Heart left ventricle (tissue), 13 donors: ENCODE results near the gene CD177.

Source experiments
- POLR2A ChIP-seq, 2 donors: fragments of 450-650 bp; IDR thresholded peaks; one replicate each; pipeline ENCODE4 v1.6.1; 2017; ENCODE audit warnings: antibody characterized with exemption in 2 of 2, mild to moderate bottlenecking in 2 of 2, moderate library complexity in 2 of 2
- TF ChIP-seq, protein P1 (sequence below), 12 donors: fragments of 200-600 bp; sonication (generic) in 4 of 12; IDR thresholded peaks; one replicate each; pipeline versions ENCODE4 v1.5.0 to v1.8.0; 2018 to 2022; ENCODE audit warnings: antibody characterized with exemption in 12 of 12, mild to moderate bottlenecking in 5 of 12
- donor health status: ischemic (EF 13 %, LVEDD 7.1; RV severe dilation, severe dysfunction).
- donor health status: DM: no; HTN: yes; CAD: no.
- donor health status: DM: no; HTN: no; CAD: no.
- donor health status: ischemic (EF 25% LVEDD 6.9; RV normal size, moderate dysfunction).
- donor health status: ischemic (EF 25% LVEDD 5.7; RV mildly dilated, moderate dysfunction).
- donor health status: ischemic (EF 35%, LVEDD 5.7; RV mildly dilated, moderate dysfunction).
- donor health status: nonischemic (EF 11% LVEDD 7.7; RV severe dilation, severe dysfunction).
- donor health status: DM: yes; HTN: yes; CAD: no.
- donor health status: PGD.
- donor health status: ischemic (EF 29% LVEDD 5.4; RV normal size, mild dysfunction).
- donor health status: nonischemic (EF 23%, LVEDD 6.1; RV moderate dilation, normal function).

DNA sequence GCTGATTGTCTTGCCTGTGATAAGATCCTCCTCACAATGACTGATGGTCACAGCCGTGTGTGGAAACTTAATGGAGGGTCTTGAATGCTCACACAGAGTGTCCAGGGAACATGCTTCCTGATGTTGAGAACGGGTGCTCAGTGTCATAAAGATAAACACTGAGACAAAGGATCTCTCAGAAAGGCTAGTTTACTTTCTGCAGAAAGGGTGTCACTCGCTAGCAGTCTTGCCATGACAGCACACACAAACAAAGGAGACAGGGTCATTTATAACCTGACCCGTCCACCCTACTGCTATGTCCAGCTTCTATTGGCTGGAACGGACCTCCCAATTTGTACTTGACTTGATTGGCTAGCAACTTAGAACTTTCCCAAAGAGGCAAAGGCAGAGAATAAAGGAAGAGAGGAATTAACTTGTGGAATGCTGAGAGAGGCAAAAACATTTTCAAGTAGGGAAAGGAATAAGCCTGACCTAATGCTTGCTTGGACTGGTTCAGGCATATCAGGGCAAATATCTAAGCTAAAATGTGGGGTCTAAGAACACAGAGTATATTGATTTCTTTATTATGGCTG, 45.2 kb upstream of the CD177 start:
- TF ChIP-seq POLR2A (IDR thresholded peaks at IDR 0.05) = no peak
- TF ChIP-seq, protein P1, sequence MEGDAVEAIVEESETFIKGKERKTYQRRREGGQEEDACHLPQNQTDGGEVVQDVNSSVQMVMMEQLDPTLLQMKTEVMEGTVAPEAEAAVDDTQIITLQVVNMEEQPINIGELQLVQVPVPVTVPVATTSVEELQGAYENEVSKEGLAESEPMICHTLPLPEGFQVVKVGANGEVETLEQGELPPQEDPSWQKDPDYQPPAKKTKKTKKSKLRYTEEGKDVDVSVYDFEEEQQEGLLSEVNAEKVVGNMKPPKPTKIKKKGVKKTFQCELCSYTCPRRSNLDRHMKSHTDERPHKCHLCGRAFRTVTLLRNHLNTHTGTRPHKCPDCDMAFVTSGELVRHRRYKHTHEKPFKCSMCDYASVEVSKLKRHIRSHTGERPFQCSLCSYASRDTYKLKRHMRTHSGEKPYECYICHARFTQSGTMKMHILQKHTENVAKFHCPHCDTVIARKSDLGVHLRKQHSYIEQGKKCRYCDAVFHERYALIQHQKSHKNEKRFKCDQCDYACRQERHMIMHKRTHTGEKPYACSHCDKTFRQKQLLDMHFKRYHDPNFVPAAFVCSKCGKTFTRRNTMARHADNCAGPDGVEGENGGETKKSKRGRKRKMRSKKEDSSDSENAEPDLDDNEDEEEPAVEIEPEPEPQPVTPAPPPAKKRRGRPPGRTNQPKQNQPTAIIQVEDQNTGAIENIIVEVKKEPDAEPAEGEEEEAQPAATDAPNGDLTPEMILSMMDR (IDR thresholded peaks at IDR 0.05) = no peak
